ENCODE measurements around the gene NACC2.

- no peak for TF ChIP-seq CTCF (IDR thresholded peaks at IDR 0.05)
- TF ChIP-seq POLR2A (IDR thresholded peaks at IDR 0.05), result no peak
These were observed 92.9 kb downstream of the NACC2 start for GRCh38 chr9:136002215-136002614.

All from ovary (tissue), 3 donors.